ENCODE data around the gene XYLB. TPM values are rescaled to one million over a fixed set of nuclear protein-coding genes. Genes with fewer than 3 reads are reported as not detected.
"Not testable (repeated sequence)": the region's sequence is repeated elsewhere in the genome, so short reads cannot be mapped to it uniquely, and the experiment has no call there.

Gene XYLB
- total RNA-seq, 1 donor from 2014 or later = 4.1 TPM

DNA sequence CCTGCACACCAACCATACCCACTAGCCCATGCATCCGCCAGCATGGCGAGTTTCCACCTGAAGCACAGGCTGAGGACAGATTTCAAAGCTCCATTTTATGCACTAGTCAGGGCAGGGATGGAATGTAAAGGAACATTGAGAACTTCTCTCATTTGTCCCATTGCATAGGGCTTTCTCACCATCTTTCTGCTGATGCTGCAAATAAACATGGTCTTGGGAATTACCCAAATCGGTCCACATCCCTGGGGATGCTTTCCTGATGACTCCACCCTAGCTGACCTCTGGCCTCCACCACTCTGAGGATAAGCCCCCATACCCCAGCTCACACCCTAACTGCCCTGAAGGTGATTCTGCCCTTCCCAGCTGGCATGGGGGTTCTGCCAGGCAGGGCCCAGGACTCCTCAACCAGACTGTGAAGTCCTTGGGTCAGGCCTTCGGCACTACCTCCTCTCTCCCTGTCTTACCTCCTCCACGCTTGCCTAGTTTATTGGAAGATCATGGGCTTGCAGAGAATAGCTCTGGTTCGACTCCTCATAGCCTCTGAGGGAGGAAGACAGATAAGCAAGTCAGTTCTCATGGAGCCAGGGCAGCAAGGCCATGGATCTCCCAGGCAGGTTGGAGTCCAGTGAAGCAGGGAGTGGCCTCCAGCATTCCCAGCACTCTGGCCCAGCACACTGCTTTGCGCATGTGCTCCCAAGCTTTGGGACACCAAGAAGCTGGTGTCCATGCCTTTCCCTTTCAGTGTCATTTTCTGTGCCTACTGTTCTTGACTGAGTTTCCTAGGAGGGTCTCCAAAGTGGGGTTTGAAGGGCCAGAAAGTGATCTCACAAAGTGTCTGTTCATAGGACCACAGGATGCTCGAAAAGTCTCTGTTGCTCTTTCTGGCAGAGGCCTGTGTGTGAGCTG is 27.6 kb upstream of the XYLB start:
- no peak for FAIRE-seq
- DNase-seq (ENCODE audit: low spot score in 2 of 2) = no peak

DNA sequence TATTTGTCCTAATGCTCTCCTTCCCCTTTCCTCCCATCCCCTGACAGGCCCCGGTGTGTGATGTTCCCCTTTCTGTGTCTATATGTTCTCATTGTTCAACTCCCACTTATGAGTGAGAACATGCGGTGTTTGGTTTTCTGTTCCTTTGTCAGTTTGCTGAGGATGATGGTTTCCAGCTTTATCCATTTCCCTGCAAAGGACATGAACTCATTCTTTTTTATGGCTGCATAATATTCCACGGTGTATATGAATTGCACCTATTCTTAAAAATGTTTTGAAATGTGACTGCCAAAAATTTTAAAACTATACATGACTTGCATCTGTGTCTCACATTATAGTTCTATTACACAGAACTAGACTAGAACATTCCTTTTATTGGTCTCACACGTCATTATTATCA is 25.9 kb upstream of the XYLB start:
- not testable (repeated sequence) for DNase-seq (ENCODE audit: low spot score in 2 of 2)

DNA sequence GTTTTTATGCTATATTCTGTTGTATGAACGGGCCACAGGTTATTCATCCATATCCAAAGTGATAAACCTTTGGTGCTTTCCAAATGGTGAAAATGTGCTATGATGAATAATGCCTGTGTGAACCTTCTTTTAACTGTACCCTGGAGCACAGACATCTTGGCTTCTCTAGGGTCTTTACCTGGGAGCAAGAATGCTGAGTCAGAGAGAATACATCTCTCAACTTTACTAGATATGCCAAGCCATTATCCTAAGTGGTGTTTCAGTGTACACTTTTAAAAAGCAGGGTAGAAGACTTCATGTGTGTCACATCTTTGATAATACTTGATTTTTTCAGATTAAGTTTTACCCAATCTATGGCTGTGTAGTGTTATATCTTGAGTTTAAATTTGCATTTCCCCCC is 23.5 kb upstream of the XYLB start:
- FAIRE-seq = no peak
- no peak for DNase-seq (ENCODE audit: low spot score in 2 of 2)

More for the DNA sequence above, 25.9 kb upstream of the XYLB start:
- not testable (repeated sequence) for FAIRE-seq

GRCh38 chr3:38325256-38325655 is 21.3 kb upstream of the XYLB start:
- FAIRE-seq = no peak
- DNase-seq (ENCODE audit: low spot score in 2 of 2) = no peak

- no peak for FAIRE-seq
Measured at GRCh38 chr3:38327335-38328009, 19.1 kb upstream of the XYLB start.

DNA sequence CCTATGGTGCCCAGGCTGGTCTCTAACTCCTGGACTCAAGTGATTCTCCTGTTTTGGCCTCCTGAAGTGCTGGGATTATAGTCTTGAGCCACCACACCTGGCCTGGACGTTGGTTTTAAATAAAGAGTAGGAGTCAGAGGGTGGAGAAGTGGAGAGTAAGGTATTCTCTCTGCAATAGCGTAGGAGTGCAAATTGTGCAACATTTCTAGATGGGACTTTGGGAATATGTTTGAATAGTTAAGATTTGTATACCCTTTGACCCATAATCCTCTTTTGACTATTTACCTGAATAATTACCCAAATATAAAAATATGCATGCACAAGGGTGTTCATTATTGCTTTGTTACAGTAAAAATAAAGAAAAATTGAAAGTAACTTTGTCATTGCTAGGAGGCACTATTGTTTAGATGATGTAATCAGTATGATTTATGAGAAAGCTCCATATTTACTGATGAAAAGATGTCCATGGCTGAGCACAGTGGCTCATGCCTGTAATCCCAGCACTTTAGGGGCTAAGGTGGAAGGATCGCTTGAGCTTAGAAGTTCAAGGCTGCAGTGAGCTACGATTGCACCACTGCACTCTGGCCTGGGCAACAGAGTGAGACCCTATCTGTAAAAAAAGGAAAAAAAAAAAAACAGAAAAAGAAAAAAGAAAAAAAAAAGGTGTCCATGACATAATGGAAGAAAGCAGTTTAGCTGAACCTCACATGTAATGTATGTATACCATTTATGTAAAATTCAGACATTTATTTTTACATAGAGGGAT is 15.1 kb upstream of the XYLB start:
- no peak for DNase-seq (ENCODE audit: low spot score in 2 of 2)
- no peak for FAIRE-seq

More at GRCh38 chr3:38327335-38328009, 19.1 kb upstream of the XYLB start:
- DNase-seq (ENCODE audit: low spot score in 2 of 2) = no peak

- FAIRE-seq (no peak), DNase-seq (ENCODE audit: low spot score in 2 of 2) (no peak)
Measured at GRCh38 chr3:38332201-38332600, 14.4 kb upstream of the XYLB start.

DNA sequence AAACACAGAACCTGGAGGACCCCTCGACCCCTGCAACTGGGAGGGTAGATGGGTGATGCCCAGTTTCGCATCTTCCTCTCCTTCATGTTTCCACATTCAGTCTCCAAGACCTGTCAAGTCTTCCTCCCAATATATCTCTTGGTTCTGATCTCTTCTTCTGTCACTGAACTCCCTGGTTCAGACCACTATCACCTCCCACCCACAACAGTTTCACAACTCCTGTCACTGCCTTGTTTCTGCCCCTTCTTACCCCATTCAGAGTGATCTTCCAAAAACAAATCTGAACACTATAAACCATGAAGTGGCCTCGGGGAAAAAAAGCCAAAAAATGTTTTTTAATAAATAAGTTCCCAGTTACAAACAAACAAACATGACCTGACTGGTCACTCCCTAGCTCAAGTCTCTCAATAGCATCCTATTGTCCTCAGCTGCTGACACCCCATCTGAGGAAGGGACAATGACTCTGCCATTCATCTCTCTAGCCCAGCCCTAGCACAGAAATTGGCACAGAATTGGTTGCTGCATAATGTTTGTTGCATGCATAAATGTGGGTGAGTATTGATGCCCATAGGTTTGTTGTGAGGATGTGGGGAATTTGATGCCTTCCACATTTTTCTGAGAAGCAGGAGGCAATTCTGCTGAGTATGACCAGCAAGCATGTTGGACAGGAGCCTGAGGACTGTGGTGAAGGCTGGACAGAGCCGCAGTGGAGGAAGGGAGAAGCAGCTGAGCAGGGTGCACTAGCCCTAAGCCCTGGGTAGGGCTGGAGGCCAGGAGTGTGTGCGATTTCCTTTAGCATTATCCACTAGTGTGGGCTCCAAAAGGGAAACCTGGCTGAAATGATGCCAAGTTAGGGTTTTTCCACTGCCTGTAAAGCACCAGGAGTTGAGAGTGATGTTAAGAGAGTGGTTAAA is 12.2 kb upstream of the XYLB start:
- no peak for DNase-seq (ENCODE audit: low spot score in 2 of 2)
- no peak for FAIRE-seq

DNA sequence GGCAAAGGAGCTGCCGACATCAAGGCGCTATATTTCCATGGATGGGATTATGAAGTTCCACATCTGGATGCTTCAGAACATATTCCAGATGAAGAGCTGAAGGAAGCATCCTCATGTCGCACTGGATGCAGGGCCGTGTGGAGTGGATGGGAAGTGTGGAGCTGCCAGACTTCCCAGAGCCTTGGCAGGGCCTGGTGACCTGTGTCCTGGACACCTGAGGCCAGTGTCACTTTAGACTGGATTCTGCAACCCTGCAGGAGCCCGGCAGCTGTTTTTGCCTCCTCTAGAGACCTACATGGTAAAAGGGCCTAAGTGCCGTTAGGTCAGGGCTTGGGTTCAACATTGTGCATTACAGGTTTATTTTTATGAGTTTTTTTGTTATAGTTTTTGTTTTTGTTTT is 11.3 kb upstream of the XYLB start:
- no peak for FAIRE-seq
- no peak for DNase-seq (ENCODE audit: low spot score in 2 of 2)

- FAIRE-seq (no peak), DNase-seq (ENCODE audit: low spot score in 2 of 2) (no peak)
Measured at GRCh38 chr3:38337703-38338102, 8.9 kb upstream of the XYLB start.

- DNase-seq (ENCODE audit: low spot score in 2 of 2) (no peak), FAIRE-seq (no peak)
Measured at GRCh38 chr3:38343797-38344594, 2.6 kb upstream of the XYLB start.

DNA sequence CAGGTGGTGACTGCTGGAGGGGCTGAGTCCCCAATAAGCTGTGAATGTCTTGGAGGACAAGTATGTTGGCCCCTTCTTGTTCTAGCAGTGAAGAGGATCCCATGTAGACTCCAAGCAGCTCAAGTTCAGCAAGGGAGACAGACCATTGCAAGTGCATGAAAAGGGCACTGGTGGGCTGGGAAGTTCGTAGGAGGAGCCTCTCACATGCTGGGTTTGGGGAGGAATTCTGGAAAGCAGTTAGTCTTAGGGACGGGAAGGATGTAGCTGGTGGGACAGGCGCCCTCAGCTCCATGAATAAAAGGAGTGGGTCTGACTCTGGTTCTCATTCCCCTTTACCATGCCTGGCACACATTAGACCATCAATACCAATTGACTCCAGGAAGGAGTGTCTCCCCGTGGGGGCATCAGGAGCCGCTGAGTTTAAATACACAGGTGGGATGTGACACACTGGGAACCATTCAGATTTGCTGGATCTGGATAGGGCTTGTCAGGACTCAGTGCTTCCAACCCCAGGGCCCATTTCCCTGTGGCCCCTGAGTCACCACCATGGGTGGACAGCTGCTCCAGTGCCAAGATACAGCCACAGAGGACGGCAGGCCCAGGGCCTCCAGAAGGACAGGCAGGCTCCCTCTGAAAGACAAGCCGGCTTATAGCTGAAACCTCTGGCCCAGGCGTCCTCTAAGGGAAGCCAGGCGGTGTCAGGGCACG is 552 bp upstream of the XYLB start:
- FAIRE-seq = no peak
- DNase-seq (ENCODE audit: low spot score in 2 of 2) = no peak

DNA sequence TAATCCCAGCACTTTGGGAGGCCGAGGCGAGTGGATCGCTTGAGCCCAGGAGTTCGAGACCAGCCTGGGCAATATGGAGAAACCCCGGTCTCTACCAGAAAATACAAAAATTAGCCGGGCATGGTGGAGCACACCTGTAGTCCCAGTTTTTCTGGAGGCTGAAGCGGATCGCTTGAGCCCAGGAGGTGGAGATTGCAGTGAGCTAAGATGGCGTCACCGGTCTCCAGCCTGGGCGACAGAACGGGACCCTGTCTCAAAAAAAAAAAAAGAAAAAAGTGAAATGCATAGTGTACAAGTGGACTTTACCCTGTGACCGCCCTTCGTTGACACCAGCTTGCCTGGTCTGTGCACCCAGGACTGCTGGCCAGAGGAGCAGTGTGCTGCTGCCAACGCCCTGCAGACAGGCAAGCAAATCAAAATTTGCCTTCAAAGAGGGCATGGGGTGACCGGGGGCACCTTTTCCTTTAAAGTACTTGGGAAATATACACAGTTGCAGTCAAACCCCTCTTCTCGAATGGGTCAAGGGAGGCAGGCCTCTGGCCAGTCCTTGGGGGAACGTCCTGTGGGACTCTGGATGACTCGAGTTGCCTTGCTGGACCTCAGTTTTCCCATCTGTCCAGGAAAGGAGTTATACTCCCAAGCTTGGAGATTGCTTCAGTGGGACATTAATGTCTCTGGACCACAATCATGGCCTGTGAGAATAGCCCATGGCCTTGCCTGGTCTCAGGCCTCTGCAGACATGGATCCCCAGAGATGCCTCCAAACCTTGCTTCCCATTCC is 1.0 kb downstream of the XYLB start:
- FAIRE-seq (no peak), DNase-seq (ENCODE audit: low spot score in 2 of 2) (no peak)

DNA sequence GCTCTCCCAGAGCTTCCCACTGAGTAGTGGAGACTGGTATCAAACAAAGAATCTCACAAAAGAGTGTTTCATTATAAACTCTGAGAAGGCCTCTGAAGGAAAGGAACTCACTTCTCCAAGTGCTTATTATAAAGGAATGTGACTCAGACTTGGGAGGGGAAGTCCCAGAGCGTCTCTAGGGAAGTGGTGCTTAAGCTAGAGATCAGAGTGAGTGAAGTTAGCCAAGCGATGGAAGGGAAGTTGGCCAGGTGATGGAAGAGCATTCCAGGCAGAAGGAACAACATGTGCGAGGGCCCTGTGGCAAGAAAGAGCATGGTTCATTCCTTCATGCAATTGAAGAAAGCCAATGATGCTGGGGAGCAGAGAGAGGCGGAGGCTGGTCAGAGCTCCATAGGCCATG is 2.3 kb downstream of the XYLB start:
- no peak for FAIRE-seq
- no peak for DNase-seq (ENCODE audit: low spot score in 2 of 2)

DNA sequence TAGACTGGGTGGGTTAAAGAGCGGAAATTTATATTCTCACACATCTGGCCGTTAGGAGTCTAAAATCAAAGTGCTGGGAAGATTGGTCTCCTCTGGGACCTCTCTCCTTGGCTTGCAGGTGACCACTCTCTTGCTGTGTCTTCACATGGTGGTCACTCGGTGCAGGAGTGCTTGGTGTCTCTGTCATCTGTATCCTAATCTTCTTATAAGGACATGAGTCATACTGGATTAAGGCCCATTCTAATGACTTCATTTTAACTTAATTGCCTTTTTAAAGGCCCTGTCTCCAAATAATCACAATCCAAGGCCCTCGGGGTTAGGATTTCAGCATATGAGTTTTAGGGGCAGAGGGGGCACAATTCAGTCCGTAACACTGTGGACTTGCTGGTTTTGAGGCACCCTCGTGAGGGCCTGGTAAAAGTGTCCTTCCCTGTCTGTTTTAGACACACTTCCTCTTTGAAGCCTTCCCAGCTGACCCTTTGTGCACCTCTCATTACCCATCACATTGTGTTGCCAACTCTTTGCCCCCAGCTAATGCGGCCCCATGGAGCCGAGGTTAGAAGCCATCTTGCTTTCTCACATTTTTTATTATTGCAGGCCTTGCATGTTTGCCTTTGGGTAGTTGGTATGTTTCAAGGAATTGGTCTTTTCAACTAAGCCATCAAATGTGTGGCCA is 3.2 kb downstream of the XYLB start:
- no peak for FAIRE-seq
- DNase-seq (ENCODE audit: low spot score in 2 of 2) = no peak

DNA sequence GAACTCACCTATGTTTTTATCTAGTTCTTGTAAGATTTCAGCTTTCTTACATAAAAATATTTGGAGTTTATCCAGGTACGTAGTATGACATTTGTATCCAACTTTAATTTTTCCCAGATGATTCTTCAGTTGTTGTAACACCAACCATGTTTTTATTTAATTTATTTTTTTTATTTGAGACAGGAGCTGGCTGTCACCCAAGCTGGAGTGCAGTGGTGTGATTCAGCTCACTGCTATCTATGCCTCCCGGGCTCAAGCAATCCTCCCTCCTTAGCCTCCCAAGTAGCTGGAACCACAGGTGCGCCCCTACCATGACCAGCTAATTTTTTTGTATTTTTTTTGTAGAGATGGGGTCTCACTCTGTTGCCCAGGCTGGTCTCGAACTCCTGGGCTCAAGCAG is 6.6 kb downstream of the XYLB start:
- DNase-seq (ENCODE audit: low spot score in 2 of 2) (no peak), FAIRE-seq (no peak)

DNA sequence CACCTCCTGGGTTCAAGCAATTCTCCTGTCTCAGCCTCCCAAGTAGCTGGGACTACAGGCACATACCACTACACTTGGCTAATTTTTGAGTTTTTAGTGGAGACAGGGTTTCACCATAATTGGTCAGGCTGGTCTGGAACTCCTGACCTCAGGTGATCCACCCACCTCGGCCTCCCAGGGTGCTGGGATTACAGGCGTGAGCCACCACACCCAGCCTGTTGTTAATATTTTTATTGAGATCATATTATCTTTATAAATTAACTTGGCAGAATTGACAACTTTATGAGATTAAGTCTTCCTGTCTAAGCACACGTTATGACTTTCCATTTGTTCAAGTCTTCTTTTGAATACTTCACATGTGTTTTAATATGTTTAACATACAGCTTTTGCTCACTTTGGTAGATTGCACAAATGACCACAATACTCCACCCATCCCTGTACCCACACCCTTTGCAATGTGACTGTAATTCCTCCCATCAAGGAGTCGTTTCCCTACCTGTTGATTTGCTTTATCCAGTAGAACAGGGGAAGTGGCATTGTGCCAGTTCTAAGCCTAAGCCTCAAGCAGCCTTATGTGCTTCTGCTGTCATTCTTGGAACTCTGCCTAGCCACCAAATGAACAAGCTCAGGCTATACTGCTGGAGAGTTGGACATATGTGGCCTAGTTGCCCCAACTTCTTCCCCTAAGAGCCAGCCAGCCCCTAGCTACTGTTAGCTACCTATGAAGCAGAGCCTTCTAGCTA is 8.2 kb downstream of the XYLB start:
- DNase-seq (ENCODE audit: low spot score in 2 of 2) (no peak), FAIRE-seq (no peak)

Data from frontal cortex (tissue), 4 donors.